KOPT-K1 (cell line): ENCODE data around the gene FARP1.

ENCODE experiments used
- H3K27ac ChIP-seq: fragments of 200-600 bp; sonication (generic); 2 replicates; pipeline ENCODE4 v1.5.1; 2016; ENCODE audit warnings: antibody characterized with exemption, mild to moderate bottlenecking, low read depth, low read length; ENCODE audit not compliant: poor library complexity, severe bottlenecking
- H3K36me3 ChIP-seq: fragments of 200-600 bp; sonication (generic); 2 replicates; pipeline ENCODE4 v1.5.1; 2017; ENCODE audit warnings: antibody characterized with exemption, mild to moderate bottlenecking, low read length, moderate library complexity; ENCODE audit not compliant: insufficient read depth
- H3K9me3 ChIP-seq: fragments of 200-600 bp; sonication (generic); 2 replicates; pipeline ENCODE4 v1.5.1; 2017; ENCODE audit warnings: antibody characterized with exemption, low read length, mild to moderate bottlenecking; ENCODE audit not compliant: insufficient read depth, poor library complexity, severe bottlenecking

The FARP1 gene

GRCh38 chr13:98176777-98177608 is 34.1 kb downstream of the FARP1 start, which contains the start of gene RNF113B:
Gene RNF113B, minus strand, starts transcription at chr13:98177269. Its CDS starts 33 bp downstream, at chr13:98177236.
- H3K9me3 ChIP-seq = no peaks in the 10 kb centered on the region
- no peak within 1 kb of the TSS for H3K27ac ChIP-seq

DNA sequence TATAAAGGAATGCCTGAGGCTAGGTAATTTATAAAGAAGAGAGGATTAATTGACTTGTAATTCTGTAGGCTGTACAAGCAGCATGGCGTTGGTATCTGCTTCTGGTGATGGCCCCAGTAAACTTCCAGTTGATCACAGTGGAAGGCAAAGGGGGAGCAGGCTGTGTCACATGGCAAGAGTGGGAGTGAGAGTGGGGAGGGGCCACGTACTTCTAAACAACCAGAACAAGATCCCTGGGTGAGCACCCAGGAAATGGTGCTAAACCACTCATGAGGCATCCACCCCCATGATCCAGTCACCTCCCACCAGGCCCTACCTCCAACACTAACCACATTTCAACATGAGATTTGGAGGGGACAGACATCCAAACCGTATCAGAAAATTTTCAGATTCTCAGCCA is 37.2 kb downstream of the FARP1 start:
- no peaks in the 10 kb centered on the region for H3K36me3 ChIP-seq
- no peak overlapping the region for H3K27ac ChIP-seq
- H3K9me3 ChIP-seq = no peaks in the 10 kb centered on the region

More at GRCh38 chr13:98176777-98177608, 34.1 kb downstream of the FARP1 start, which contains the start of gene RNF113B:
- no peaks in the 10 kb centered on the region for H3K36me3 ChIP-seq

DNA sequence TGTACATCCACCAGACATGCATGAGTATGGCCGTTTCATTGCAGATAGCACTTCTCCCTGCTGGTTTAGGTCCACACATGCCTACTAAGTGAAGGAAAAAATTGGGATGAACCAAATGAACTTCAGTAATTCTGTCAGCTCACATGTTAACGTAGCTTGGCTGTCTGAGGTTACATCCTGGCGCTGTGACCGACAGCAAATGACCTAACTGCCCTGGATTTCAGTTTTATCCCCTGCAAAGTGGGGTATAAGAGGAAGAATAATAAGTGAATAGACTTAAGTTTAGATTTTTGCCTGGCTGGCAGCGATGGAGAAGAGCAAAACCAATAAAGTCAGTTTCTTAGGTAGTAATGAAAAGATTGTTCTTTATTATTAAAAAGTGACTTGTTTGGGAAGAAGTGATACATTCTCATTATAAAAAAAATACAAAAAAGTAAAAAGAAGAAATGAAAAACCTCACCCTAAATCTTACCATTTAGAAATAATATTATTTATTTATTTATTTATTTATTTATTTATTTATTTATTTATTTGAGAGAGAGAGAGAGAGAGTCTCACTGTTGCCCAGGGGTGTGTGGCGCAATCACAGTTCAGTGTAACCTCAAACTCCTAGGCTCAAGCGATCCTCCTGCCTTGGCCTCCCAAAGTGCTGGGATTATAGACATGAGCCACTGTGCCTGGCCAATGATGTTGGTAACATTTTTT is 38.4 kb downstream of the FARP1 start:
- Histone ChIP-seq H3K9me3 (no peaks in the 10 kb centered on the region), H3K27ac (no peak overlapping the region), H3K36me3 (no peaks in the 10 kb centered on the region)

GRCh38 chr13:98182153-98182552 is 39.3 kb downstream of the FARP1 start:
- no peaks in the 10 kb centered on the region for H3K36me3 ChIP-seq
- H3K9me3 ChIP-seq = no peaks in the 10 kb centered on the region
- no peak overlapping the region for H3K27ac ChIP-seq

- no peak overlapping the region for H3K27ac ChIP-seq
- no peaks in the 10 kb centered on the region for H3K9me3 ChIP-seq
- no peaks in the 10 kb centered on the region for H3K36me3 ChIP-seq
These were observed 39.7 kb downstream of the FARP1 start for GRCh38 chr13:98182589-98182988.

DNA sequence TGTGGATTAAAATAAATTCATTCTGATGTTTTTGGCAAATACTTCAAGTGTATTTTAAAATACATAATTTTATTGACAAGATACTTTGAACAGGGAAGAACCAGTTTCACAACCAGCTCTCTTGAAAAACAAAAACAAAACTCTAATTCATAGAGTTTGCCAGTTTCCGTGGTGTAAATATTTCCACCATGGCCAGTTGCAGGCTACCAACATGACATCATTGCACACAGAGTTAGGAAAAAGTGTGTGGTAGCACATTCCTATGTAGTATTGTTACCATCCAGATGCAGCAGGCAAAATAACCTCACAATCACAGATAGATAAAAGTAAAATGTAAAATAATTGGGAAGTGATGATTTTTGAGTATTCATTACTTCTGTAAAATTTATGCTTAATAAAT is 41.9 kb downstream of the FARP1 start:
- Histone ChIP-seq H3K27ac (no peak overlapping the region), H3K9me3 (no peaks in the 10 kb centered on the region), H3K36me3 (no peaks in the 10 kb centered on the region)

DNA sequence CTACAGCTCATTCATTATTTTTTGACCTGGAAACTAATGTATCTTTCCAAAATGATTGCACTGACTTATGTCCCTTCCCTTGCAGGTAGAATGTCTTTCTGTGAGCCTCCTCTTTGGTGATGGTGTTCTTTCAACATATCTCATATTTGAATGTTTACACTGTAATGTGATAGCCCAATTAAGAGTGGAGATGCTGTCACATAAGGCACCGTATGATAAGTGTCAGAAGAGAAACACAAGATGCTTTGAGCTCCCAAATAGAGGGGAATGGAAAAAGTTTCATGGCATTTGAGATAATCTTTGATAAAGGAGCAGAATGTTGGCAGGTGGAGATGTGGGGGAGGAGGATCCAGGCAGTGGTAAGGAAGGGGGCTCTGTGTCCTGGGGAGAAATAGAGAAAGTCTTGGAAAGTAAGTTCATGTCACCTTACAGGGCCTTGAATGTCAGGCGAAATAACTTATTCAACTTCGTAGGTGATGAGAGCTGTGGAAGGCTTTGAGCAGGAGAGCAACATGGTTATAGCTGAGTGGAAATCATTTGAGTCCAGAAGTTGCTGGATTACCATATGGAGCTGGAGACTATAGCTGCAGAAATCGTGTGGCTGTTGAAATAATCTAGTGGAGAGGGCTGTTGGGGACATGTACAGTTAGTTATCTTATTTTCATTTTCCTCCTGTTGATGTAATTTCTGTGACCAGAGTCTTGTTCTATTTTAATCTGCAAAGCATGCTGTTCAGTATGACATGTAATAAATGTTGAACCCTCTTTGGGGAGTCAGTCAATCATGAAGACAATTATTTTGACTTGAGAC is 44.5 kb downstream of the FARP1 start:
- Histone ChIP-seq H3K9me3 (no peaks in the 10 kb centered on the region), H3K27ac (no peak overlapping the region), H3K36me3 (no peaks in the 10 kb centered on the region)

DNA sequence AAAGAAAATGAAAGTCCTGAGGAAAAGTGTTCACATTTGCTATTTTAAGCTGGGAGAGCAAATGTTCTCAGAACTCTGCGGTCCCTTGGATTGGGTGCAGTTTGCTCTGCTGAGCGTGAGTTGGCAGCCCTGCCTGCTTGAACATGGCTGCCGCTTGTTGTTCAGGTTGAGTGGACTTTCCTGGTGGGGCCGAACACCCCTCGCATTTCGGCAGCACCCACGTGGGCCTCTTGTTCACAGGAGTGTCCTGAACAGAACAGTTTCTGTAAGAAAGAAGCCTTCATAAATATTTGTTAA is 45.0 kb downstream of the FARP1 start:
- no peak overlapping the region for H3K27ac ChIP-seq
- no peaks in the 10 kb centered on the region for H3K9me3 ChIP-seq
- no peaks in the 10 kb centered on the region for H3K36me3 ChIP-seq

DNA sequence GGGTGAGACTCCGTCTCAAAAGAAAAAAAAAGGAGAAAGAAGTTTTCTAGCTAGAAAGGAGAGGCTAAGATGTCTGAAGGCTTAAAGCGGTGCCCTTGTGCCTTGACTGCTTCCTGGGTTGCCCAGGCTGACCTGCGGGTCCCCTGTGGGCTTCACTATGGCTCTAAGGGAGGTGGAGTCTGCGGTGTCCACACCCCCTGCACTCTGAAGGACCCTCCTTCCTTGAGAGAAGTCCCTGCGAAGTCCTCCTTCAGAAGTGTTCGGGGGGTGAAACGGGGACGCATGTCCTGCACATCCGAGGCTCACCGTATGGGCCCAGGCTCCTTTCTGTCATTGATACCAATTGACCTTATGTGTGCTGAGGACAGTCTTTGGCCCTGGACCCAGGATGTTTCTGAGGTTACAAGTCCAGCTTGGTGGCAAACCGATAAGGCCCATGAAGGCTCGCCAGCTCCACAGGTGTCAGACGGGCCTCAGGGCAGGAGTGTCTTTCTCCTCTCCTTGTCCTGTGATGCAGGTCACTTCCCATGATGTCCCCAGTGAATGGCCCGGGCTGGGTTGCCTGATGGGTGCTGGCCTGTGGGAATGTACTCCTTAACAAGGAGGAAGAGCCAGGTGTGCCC is 45.8 kb downstream of the FARP1 start:
- no peaks in the 10 kb centered on the region for H3K36me3 ChIP-seq
- no peak overlapping the region for H3K27ac ChIP-seq

DNA sequence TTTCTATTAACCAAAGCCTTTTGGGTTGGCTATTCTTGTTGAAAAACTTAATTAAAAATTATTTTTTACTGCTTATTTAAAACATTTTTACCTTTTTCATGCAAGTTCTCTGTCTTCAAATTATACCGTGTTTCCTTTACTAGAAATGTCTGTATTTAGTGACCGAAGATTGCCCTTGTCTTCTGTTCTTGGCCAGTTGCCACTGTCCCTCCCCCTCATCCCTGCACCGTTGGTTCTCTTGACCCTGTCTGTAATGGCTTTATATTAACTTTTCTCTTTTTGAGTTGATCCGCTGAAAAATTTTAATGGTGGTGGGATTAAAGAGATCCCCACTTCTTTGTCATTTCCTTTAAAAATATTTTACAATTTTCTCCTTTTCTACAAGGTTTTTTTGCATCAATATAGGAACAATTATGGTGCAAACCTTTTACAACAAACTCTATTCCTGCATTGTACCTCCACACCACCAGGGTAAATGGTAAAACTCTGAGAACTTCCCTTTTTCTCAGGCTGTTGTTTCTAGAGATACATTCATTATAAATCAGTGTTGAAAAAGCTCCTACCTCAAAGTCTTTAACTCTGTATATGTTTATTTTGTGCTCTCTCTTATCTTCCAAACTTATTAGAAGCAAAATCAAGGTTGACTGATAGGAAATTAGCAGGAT is 47.1 kb downstream of the FARP1 start:
- Histone ChIP-seq H3K36me3 (no peaks in the 10 kb centered on the region), H3K27ac (no peak overlapping the region), H3K9me3 (no peaks in the 10 kb centered on the region)

More for the DNA sequence above, 45.8 kb downstream of the FARP1 start:
- no peaks in the 10 kb centered on the region for H3K9me3 ChIP-seq

DNA sequence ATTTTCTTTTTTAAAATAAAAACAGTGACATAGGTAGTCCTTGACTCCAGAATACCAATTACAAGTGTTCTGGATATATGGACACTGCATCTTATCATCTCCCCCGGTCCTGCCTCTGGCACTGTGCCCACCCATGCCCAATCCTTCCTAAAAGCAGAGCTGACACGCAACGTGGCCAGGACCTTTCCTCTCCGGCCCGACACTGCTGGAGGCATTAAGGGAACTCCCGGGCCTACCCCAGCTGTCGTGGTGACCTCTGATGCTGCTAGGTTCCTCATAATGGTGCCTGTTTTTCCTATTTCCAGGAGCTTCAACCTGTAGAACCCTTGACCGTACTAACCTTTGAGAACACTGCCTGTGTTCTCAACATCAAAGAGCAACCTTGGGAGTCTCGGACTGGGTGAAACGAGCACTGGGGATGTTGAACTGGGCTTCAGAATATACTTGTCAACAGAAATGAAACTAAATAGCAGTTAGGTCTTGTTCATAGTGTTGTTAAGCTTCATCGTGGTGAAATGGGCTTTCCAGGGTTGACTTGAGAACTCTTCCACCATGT is 48.1 kb downstream of the FARP1 start:
- no peak overlapping the region for H3K27ac ChIP-seq
- no peaks in the 10 kb centered on the region for H3K36me3 ChIP-seq

GRCh38 chr13:98192008-98192407 is 49.1 kb downstream of the FARP1 start:
- Histone ChIP-seq H3K27ac (no peak overlapping the region), H3K36me3 (no peaks in the 10 kb centered on the region), H3K9me3 (no peaks in the 10 kb centered on the region)

More for the DNA sequence above, 48.1 kb downstream of the FARP1 start:
- no peaks in the 10 kb centered on the region for H3K9me3 ChIP-seq

DNA sequence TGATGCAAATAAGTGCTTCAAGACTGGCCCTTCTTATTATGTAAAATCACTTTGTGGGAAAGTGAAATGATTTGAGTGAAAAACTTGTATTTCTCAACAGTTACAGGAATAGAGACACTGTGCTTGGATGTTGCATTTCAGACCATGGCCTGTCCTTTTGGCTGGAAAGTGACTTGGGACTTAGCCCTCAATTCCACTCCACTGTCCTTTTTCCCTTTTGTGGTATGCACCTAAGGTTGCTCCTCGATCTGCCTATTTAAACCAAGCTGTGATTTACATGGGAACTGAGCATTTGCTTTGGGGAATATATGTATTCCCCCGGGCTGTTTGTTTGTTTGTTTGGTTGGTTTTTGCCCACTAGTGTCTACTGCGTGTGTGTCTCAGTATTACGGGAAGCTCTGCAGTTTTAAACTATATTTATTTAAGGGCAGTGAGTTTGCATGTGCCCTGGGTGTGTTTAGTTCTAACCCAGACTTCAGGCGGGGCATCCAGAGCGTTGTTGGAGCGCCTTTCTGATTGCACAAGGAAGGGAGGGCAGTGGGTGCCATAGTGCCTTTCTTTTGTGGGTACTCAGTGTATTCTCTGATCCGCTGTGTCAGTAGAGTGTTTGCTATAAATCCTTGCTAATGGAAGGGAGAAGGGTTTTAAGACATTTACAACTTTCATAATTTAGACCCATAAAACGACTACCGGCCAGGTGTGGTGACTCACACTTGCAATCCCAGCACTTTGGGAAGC is 52.3 kb downstream of the FARP1 start:
- Histone ChIP-seq H3K36me3 (no peaks in the 10 kb centered on the region), H3K27ac (no peak overlapping the region), H3K9me3 (no peaks in the 10 kb centered on the region)

DNA sequence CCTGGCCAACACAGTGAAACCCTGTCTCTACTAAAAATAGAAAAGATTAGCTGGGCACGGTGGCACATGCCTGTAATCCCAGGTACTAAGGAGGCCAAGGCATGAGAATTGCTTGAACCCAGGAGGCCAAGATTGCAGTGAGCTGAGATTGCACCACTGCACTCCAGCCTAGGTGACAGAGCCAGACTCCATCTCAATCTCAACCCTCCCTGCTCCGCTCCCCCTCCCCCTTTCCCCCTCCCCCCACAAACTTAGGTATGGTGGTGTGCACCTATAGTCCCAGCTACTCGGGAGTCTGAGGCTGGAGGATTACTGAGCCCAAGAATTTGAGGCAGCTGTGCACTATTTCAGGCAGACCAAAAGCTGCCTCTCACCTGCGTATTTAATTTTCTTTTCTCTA is 55.8 kb downstream of the FARP1 start:
- H3K27ac ChIP-seq = no peak overlapping the region
- H3K9me3 ChIP-seq = no peaks in the 10 kb centered on the region
- H3K36me3 ChIP-seq = no peaks in the 10 kb centered on the region
